Osteocyte (in vitro differentiated cells): ENCODE measurements around the gene CCDC27. TPM values are rescaled to one million over a fixed set of nuclear protein-coding genes. Genes with fewer than 3 reads are reported as not detected.

ENCODE experiments used
- DNase-seq: peaks from one replicate; pipeline ENCODE4 v3.0.0; 2021; ENCODE audit warnings: mixed read lengths; ENCODE audit not compliant: unreplicated experiment; ENCODE audit errors: extremely low spot score
- H3K27ac Mint-ChIP-seq: one replicate; pipeline ENCODE4 v1.8.0; 2021; ENCODE audit warnings: mild to moderate bottlenecking, mixed read lengths; ENCODE audit not compliant: unreplicated experiment
- H3K27me3 Mint-ChIP-seq: one replicate; pipeline ENCODE4 v1.8.0; 2021; ENCODE audit warnings: mixed read lengths; ENCODE audit not compliant: unreplicated experiment
- H3K36me3 Mint-ChIP-seq: one replicate; pipeline ENCODE4 v1.8.0; 2021; ENCODE audit warnings: mixed read lengths; ENCODE audit not compliant: unreplicated experiment
- H3K4me1 Mint-ChIP-seq: one replicate; pipeline ENCODE4 v1.8.0; 2021; ENCODE audit warnings: mixed read lengths; ENCODE audit not compliant: unreplicated experiment
- H3K4me3 Mint-ChIP-seq: one replicate; pipeline ENCODE4 v1.8.0; 2021; ENCODE audit warnings: mild to moderate bottlenecking, moderate library complexity, mixed read lengths; ENCODE audit not compliant: unreplicated experiment
- H3K9me3 Mint-ChIP-seq: one replicate; pipeline ENCODE4 v1.8.0; 2021; ENCODE audit warnings: mixed read lengths; ENCODE audit not compliant: unreplicated experiment
- total RNA-seq: library from RNA; stranded (reverse); gene quantifications from 2 replicates; pipeline ENCODE4 v1.2.1, GENCODE V29; 2021
- TF ChIP-seq, protein P1 (sequence below): fragments of 200-600 bp; sonication (generic); IDR thresholded peaks from 2 replicates; pipeline ENCODE4 v1.5.0; 2021; ENCODE audit warnings: antibody characterized with exemption, mild to moderate bottlenecking, moderate library complexity

CCDC27 gene
- total RNA-seq, 1 donor from 2014 or later, result not detected

DNA sequence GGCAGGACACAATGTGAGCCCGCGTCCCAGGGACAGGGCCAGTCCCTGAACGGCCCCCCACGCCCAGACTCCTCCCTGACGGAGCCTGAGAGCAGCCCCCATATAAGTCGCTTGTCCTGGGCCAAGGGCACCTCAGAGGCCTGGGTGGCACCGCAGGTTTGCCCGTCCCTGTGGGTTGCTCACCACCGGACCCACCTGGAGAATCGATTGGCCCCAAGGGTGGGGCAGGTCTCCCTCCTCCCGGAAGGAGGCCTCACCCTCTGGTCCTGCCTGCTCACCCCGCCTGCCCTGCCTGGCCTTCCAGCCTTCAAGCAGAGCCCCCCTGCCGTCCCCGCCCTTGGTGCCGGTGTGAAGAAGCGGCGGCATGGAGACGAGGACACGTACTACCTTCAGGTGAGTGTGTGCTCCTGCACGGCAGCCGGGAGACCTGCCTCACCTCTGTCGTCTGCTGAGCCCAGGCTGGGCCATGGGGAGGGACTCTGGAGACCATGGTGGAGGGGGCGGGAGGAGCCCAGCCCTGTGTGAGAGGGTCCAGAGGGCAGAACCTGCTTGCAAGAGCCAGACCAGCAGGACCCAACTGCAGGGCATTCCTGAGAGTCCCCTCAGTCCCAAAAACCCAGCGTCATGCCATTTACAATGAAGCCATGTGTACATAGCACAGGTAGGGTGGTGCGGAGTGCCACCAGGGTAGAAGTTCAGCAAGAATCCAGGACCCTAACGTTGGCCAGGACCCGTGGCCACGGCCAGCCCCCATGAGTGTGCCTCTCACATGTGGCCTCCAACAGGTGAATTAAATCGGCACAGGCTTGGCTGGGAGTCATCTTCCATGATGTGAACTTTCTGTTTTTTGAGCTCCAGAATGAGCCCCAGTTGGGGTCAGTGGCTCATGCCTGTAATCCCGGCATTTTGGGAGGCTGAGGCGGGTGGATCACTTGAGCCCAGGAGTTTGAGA, 24.1 kb upstream of the CCDC27 start:
- Mint-ChIP-seq H3K4me1 (peaks cover 6% of the 10 kb centered on the region), H3K4me3 (no peak overlapping the region), H3K27me3 (no peaks in the 10 kb centered on the region), H3K27ac (no peak overlapping the region), H3K9me3 (no peaks in the 10 kb centered on the region), H3K36me3 (no peaks in the 10 kb centered on the region)
- no peak for DNase-seq
- TF ChIP-seq, protein P1, sequence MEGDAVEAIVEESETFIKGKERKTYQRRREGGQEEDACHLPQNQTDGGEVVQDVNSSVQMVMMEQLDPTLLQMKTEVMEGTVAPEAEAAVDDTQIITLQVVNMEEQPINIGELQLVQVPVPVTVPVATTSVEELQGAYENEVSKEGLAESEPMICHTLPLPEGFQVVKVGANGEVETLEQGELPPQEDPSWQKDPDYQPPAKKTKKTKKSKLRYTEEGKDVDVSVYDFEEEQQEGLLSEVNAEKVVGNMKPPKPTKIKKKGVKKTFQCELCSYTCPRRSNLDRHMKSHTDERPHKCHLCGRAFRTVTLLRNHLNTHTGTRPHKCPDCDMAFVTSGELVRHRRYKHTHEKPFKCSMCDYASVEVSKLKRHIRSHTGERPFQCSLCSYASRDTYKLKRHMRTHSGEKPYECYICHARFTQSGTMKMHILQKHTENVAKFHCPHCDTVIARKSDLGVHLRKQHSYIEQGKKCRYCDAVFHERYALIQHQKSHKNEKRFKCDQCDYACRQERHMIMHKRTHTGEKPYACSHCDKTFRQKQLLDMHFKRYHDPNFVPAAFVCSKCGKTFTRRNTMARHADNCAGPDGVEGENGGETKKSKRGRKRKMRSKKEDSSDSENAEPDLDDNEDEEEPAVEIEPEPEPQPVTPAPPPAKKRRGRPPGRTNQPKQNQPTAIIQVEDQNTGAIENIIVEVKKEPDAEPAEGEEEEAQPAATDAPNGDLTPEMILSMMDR, result no peak

DNA sequence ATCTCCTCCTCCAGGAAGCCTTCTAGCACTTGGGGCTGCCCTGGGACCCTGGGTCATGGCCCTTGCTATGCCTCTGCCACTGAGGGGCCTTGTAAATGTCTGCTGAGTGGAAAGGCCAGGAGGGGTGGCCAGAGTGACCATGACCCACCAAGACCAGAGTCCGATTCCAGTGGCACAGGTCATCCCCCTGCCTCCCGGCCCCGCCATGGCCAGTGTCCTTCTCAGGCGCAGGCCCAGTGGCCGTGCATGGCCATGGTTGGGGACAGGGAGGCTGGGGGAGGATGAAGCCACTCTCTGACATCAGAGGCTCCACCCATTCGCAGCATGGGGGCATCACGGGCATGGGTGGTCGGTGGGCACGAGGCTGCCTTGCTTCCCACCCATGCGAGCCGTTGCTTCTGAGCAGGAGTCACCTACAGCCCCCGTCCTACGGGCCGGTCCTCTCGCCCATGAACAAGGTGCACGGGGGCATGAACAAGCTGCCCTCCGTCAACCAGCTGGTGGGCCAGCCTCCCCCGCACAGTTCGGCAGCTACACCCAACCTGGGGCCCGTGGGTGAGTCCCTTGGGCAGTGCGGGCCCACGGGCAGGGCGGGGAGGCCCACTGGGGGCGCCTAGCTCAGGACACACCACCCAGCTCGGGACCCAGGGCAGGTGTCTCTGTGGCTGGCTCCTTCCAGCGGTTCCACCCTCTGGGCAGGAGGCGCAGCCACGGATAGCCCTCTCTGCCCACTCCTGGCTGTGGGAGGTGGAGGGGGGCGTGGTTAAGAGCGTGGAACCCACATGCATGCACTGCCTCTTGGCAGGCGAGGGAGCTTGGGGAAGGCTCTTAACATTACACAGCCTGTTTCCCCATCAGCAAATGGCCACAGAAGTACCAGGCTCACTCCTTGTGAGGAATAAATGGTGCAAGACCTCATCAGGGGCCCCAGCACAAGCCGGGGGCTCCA, 22.4 kb upstream of the CCDC27 start:
- H3K9me3 Mint-ChIP-seq, result no peaks in the 10 kb centered on the region
- no peaks in the 10 kb centered on the region for H3K36me3 Mint-ChIP-seq
- H3K27me3 Mint-ChIP-seq, result no peaks in the 10 kb centered on the region
- H3K27ac Mint-ChIP-seq, result no peak overlapping the region
- DNase-seq, result no peak
- TF ChIP-seq, protein P1, result no peak
- H3K4me1 Mint-ChIP-seq, result peaks cover 4% of the 10 kb centered on the region
- no peak overlapping the region for H3K4me3 Mint-ChIP-seq

DNA sequence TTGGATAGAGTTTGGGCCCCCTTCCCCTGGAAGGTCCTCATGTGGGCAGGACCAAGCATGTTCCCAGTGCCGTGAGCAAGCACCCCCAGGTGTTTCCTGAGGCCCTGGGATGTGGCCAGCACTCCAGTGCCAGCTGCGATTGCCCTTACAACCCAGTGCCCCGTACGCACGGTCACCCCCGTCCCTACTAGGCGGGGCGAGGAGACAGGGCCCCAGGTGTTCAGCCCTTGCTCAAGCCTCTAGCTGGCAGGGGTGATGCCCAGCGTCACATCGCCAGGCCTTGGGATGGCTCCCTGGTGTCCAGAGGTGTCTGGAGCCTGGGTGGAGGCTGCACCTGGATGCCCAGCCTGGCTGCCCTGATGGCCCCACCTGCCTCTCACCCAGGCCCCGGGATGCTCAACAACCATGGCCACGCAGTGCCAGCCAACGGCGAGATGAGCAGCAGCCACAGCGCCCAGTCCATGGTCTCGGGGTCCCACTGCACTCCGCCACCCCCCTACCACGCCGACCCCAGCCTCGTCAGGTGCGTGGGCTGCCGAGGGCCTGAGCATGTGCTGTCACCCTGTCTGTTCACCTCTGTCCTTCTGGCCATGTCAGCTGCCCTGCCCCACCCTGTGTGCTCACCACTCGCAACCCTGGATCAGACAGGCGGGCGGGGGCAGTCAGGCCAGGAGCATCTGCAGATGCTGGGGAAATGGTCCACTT, 21.6 kb upstream of the CCDC27 start:
- no peak for DNase-seq
- Mint-ChIP-seq H3K27ac (no peak overlapping the region), H3K4me3 (no peak overlapping the region), H3K27me3 (no peaks in the 10 kb centered on the region), H3K9me3 (no peaks in the 10 kb centered on the region), H3K4me1 (peaks cover 7% of the 10 kb centered on the region), H3K36me3 (no peaks in the 10 kb centered on the region)
- TF ChIP-seq, protein P1, result no peak

DNA sequence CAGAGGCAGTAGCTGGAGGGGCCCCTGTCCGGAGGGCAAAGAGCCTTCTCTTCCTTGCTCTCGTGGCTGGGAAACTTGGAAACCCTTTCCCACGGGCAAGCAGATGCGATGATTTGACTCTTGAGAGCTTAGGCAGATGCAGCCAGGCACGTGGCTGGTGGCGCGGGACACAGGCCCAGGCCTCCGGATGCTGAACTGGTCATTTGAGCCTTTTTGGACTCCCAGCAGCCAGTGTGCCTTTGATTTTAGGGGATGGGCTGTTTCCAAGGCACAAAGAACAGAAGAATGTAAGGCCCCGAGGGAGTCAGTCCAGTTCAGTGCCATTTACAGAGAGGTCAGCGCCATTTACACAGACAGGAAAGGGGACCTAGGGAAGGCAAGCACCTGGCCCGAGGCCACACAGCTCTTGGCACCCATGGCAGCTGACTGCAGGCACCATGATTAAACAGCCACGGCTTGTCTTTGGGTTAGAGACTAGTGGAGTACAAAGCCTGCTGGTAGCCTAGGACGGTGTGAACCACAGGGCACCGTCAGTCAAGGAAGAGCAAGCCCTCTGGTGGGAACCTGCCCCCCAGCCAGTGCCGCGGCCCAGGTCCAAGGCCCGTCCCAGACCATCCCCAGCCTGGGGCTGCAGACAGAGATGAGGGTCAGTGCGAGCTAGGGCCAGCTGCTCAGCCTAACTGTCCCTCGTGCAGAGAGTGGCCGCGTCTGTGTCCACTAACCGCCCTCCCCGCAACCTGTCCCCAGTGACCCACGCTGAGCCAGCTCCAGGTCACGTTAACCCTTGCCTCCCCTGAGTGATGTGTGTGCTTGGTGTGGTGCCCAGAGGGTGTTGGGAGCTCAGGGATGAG, 20.4 kb upstream of the CCDC27 start:
- TF ChIP-seq, protein P1, result no peak
- H3K4me1 Mint-ChIP-seq, result peaks cover 18% of the 10 kb centered on the region
- no peaks in the 10 kb centered on the region for H3K27me3 Mint-ChIP-seq
- H3K27ac Mint-ChIP-seq, result no peak overlapping the region
- no peak overlapping the region for H3K4me3 Mint-ChIP-seq
- H3K9me3 Mint-ChIP-seq, result no peaks in the 10 kb centered on the region
- peaks cover 3% of the 10 kb centered on the region for H3K36me3 Mint-ChIP-seq
- no peak for DNase-seq
